Measurements from ENCODE around the gene STARD5.

The STARD5 gene

GRCh38 chr15:81274931-81275707 is 48.8 kb downstream of the STARD5 start:
- peak; percentile 79 for DNase-seq (ENCODE audit: low spot score)
- in situ Hi-C loops (cut with MboI; ENCODE audit: low sequenced_read_pairs, unreplicated experiment), result loop anchor here (5.0 to 25.0 kb wide), 3 partner anchors 127 to 488 kb away; partner anchors contain the start of genes CEMIP and MESD
- TF ChIP-seq CTCF (IDR thresholded peaks at IDR 0.05; ENCODE audit: borderline replicate concordance, control extremely low read depth, extremely low read depth, insufficient read depth, missing control alignments), result peak; percentile 89

GRCh38 chr15:81274255-81274654 is 49.7 kb downstream of the STARD5 start:
- DNase-seq (ENCODE audit: low spot score), result no peak
- in situ Hi-C loops (cut with MboI; ENCODE audit: low sequenced_read_pairs, unreplicated experiment), result loop anchor here (5.0 to 25.0 kb wide), 3 partner anchors 128 to 487 kb away; partner anchors contain the start of genes CEMIP and MESD
- no peak for TF ChIP-seq CTCF (IDR thresholded peaks at IDR 0.05; ENCODE audit: borderline replicate concordance, control extremely low read depth, extremely low read depth, insufficient read depth, missing control alignments)

GRCh38 chr15:81273855-81274254 is 50.1 kb downstream of the STARD5 start:
- no peak for DNase-seq (ENCODE audit: low spot score)
- in situ Hi-C loops (cut with MboI; ENCODE audit: low sequenced_read_pairs, unreplicated experiment), result loop anchor here (5.0 to 25.0 kb wide), 3 partner anchors 128 to 487 kb away; partner anchors contain the start of genes CEMIP and MESD
- TF ChIP-seq CTCF (IDR thresholded peaks at IDR 0.05; ENCODE audit: borderline replicate concordance, control extremely low read depth, extremely low read depth, insufficient read depth, missing control alignments), result no peak

GRCh38 chr15:81273200-81273599 is 50.7 kb downstream of the STARD5 start:
- in situ Hi-C loops (cut with MboI; ENCODE audit: low sequenced_read_pairs, unreplicated experiment), result loop anchor here (5.0 to 25.0 kb wide), 3 partner anchors 129 to 486 kb away; partner anchors contain the start of genes CEMIP and MESD
- no peak for TF ChIP-seq CTCF (IDR thresholded peaks at IDR 0.05; ENCODE audit: borderline replicate concordance, control extremely low read depth, extremely low read depth, insufficient read depth, missing control alignments)
- DNase-seq (ENCODE audit: low spot score), result no peak

GRCh38 chr15:81271761-81272644 is 51.9 kb downstream of the STARD5 start:
- TF ChIP-seq CTCF (IDR thresholded peaks at IDR 0.05; ENCODE audit: borderline replicate concordance, control extremely low read depth, extremely low read depth, insufficient read depth, missing control alignments), result no peak
- in situ Hi-C loops (cut with MboI; ENCODE audit: low sequenced_read_pairs, unreplicated experiment), result loop anchor here (5.0 to 25.0 kb wide), 3 partner anchors 130 to 485 kb away; partner anchors contain the start of genes CEMIP and MESD
- DNase-seq (ENCODE audit: low spot score), result no peak
